NCI-H524 treated with DMSO at 0.1 percent for 48 hours (cell line): Measurements from ENCODE around the gene GABRA1.

ENCODE experiments used
- DNase-seq: peaks from one replicate; lab custom pipeline; 2025; lab: John Stamatoyannopoulos, UW

The GABRA1 gene

DNA sequence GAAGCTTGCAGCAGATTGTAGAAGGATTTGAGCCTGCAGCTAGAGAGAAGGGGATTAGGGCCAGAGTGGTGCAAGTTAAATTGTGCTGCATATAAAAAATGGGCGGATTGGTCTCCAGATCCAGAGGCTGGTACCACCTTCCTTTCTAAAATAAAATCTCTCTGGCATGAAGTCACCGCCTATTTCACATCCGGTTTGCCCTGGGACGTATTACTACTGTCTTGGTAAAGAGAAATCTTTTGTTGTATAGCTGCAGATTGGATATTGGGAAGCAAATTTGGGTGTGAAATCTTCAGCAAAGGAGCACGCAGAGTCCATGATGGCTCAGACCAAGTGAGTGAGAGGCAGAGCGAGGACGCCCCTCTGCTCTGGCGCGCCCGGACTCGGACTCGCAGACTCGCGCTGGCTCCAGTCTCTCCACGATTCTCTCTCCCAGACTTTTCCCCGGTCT, at the start of gene GABRA1:
Gene GABRA1, plus strand, starts transcription at position 180 of the 451 bp plus-strand sequence. CDS start 2,691 bp downstream, outside the sequence.
- peak; percentile 55 for DNase-seq

DNA sequence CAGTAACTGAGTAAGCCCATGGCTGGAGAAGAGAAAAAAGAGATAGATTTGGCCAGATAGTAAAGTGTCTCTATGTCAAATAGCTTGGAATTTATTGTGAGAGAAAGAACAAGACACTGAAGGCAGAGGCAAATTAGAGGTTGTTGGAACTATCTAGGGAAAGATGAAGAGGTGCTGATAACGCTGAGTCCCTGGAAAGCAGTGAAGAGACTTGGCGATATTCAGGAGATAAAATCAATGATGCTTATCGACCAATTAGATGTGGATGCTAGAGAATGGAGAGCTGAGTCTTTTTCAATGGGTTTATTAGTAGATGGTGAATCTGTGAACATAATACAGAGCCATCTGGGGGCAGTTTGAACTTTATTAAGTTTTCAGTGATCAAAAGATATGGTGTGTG, 48.6 kb upstream of the GABRA1 start:
- no peak for DNase-seq

DNA sequence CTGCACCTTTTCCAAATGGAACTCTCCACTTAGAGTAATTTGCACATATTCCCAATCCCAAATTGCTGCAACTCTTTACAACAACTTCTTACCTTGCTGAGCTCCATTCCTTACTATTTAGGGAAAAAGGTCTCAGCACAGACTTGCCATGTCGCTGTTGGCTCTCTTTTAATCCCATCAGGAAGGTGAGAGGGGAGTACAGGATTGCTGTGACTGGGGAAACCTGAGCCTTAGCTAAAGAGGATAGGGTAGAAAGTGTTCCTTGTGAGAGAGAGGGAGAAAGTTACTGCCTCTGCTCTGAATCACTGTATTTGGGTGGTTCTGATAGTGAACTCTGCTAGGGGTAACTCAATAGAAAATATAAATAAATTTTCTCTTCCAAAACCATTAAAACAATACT, 43.7 kb upstream of the GABRA1 start:
- no peak for DNase-seq

DNA sequence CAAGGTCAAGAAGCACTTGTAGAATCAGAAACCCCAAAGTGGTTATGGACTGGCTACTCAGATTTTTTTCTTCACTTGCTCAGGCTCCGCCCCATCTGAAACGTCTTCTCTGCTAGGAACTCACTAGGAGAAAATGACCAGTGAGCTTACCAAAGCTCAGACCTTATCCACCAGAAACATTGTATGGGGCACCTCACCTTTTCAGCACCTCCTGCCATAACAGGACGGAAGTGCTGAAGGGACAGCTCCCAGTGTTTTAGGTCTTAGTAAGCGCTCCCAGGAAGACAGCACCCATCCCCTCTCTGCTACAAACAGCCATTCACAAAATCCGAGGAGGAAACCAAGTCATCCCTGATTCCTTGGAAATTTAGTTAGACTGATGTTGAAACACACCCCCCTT, 1.2 kb upstream of the GABRA1 start:
- DNase-seq, result no peak

DNA sequence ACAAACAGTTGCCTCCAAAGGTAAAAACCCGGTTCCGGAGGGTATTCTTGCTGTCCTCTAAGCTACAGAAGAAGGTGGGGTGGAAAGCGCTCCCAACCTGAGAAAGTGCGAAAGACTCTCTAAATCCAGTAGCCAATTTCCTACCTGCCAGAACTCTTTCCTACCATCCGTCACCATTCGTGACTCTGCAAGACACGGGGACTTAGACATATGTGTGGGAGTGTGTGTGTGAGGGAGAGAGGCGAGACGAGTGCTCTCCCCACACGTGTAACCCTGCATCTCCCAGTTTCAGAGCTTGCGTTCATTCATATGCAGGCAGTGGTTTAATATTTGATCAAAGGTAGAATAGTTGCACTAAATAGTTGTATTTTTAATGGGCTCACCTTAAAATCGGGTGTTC, 473 bp upstream of the GABRA1 start:
- DNase-seq, result no peak

DNA sequence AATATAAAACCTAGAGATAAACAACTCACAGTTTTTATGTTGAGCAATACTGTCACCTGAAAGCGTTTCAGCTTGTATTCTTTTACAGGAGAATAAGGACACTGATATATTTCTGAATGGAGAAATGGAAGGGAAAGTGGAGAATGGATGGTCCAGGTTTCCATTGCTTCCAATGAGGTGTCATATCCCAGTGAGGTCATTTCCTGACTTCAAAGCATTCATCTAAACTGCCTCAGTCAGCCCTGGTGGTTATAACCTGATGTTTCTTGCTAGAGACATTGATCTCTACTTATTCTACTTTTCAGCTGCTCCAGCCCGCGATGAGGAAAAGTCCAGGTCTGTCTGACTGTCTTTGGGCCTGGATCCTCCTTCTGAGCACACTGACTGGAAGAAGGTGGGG, 2.6 kb downstream of the GABRA1 start:
- no peak for DNase-seq

DNA sequence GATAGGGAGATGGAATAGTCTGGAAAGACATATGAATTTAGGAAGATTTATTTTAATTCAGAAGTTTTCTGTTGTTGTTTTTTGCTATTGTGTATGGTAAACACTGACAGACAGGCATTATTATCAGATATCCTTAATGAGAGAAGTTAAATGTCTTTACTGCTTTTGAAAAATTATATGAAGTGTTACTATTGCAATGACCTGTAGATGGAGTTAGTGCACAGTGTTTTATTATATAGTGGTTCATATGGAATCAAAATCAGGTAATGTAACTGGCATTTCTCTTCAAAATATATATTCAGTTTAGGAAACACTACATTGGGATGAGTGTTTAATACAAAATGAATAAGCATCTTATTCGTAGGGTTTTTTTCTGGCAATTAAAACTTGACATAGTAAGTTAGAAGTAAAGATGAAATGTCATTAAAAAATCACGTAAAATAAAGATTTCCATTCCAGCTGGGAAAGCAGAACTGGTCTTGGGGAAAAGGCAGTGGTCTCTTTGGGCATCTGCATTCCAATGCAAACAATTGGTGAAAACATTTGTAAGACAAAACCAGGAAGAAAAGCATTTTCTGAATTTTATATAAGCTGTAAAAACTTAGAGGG, 3.9 kb downstream of the GABRA1 start:
- no peak for DNase-seq

DNA sequence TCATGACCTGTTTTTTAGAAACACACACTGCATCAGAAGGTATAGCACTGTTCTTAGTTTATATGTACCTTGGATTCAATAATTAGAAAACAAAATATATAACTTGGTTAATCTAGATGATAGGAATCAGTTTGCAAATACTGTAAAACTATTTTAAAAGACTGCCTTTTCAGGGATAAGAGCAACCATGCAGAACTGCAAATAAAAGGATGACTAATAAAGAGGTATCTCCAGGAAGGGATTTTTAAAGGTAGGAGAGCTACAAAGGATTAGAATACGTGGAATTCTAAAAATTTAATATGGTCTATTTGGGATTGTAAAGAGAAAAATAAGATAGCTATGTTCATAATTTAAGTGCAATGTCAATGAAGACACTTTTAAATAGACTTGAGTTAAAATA, 9.4 kb downstream of the GABRA1 start:
- no peak for DNase-seq

DNA sequence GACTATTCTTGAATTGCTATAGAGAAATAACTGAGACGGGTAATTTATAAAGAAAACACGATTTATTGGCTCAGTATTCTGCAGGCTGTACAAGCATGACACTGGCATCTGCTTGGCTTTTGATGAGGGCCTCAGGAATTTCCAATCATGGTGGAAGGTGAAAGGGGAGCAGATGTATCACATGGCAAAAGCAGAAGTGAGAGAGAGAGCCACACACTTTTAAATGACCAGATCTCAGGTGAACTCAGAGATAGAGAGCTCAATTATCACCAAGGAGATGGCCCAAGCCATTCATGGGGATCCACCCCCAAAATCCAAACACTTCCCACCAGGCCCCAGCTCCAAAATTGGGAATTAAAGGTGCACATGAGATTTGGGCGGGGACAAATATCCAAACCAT, 15.3 kb downstream of the GABRA1 start:
- DNase-seq, result no peak

DNA sequence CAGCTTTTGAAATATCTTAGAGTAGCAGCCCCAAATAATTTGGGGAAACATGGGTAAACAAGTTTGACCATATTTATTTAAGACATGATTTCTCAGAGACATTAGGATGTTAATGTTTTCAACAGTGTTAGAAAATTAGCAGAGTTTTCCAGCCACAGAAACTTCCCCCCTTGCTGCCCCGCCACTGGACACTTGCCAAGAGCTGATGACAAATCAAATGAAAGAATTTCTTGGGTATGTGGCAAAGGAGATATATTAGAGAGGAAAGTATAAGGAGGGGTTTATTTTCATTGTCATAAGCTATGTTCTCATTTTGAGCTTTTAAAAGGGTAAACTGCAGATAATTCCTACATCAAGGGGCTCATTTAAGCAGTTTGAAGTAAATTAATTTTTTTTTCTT, 15.9 kb downstream of the GABRA1 start:
- no peak for DNase-seq

DNA sequence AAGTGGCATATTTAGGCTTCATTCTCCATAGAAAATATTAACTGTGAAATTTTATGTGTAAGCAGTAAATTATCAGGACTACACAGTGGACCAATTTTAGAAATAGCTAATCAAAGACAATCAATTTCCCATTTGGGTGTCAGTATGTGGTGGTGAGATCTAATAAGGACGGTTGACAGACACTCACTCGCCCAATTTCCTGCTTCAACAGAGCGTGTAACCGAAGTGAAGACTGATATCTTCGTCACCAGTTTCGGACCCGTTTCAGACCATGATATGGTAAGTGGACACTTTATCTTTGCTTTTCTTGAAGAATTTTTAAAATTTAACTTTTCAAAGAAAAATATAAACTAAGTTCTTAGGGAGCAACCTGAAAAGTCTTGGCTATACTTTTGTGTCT, 17.6 kb downstream of the GABRA1 start:
- no peak for DNase-seq

DNA sequence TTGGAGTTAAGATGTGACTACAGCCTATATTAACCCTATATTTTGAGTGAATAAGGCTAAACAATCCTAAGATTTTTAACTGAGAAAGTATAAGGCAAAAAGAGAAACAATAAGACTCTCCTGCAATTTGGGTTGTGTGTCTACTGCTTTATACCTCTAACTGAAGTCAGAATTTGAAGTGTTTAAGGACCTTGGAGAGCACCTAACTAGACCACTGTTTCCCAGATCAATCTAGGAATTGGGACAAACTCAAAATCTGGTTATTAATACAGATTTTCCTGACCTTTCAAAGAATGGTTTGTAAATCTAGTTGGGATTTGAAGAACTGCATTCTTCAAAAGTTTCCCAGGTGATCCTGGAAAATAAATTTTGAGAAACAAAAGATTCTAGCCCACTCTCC, 42.1 kb downstream of the GABRA1 start:
- no peak for DNase-seq

DNA sequence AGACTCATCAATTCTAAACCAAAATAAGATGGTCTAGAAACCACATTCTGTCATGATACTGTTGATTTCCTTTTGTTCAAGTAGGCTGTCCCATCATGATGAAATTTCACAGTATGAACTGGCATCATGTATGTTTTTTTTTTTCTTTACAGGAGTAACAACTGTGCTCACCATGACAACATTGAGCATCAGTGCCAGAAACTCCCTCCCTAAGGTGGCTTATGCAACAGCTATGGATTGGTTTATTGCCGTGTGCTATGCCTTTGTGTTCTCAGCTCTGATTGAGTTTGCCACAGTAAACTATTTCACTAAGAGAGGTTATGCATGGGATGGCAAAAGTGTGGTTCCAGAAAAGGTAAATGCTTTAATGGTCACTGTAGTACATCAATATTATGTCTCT, 47.6 kb downstream of the GABRA1 start:
- DNase-seq, result no peak

DNA sequence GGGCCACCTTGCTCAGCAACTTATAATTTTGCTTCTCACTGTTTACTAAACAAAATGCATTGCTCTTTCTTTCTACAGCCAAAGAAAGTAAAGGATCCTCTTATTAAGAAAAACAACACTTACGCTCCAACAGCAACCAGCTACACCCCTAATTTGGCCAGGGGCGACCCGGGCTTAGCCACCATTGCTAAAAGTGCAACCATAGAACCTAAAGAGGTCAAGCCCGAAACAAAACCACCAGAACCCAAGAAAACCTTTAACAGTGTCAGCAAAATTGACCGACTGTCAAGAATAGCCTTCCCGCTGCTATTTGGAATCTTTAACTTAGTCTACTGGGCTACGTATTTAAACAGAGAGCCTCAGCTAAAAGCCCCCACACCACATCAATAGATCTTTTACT, 49.1 kb downstream of the GABRA1 start:
- no peak for DNase-seq

DNA sequence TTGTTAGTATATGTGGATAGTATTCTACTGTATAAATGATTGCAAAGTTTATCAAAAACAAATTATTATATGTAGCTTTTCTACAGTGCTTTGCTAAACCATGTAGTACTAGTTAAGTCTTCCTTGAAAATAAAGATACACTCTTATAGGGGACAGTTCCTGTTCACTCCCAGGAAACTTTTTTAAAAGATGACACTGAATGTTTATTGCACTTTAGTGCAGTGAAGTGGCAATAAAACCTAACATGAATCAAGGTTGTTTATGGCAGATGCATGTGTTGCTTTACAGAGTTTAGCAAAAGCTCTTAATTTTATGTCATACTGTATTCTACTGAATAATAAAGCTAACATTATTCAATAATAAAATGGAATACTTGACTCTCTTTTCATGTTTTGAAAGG, 51.7 kb downstream of the GABRA1 start:
- DNase-seq, result no peak

DNA sequence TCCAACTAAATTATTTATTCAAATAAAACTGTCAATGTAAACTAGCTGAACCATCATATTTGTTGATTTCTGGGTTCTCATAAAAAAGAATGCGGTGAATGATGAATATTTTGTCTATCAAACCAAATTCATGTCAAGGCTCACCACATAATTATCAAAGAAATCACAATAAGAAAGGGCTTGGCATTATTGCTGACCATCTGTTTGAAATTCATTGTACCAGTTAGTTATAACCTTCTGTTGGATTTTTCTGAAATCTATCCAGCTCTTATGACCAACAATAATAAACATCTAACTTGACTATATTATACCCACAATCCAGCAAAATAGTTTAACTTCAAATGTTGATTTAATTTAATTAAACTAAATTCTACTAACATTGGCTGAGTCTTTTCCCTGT, 53.1 kb downstream of the GABRA1 start:
- DNase-seq, result no peak

DNA sequence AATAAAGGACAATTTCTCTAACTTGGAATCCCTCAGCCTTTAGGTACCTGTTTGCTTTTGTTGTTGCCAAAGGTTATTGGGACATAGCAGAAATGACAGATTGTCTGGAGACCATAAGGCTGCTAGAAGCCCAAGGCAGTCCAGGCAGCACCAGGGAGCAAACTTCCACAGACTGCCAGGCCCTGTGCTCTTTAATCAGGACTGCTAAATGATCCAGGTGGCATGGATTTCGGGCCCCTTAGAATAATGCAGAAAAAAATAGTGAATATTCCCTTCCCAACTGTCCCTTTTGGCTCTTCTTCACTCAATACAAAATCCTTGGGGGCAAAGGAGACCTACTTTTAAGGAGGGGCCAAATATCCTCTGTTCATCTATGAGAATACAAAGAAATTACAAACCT, 73.9 kb downstream of the GABRA1 start:
- no peak for DNase-seq

DNA sequence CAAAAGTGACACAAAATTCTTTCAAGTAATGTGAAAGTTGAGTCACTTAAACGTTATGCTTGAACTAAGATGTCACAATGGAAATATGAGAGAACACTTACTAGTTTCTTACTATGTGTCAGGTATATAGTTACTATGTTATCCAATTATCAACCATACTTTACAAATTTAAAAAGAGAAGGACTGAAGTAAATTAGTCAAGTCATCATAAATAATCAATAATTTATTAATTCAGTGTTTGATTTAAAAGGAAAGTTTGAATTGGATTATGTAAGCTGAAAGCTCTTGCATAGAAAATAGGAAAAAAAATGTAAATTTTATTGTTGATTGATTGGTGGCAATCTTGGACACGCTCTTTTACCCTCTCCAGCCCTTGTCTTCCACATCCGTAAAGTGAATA, 76.3 kb downstream of the GABRA1 start:
- DNase-seq, result no peak

DNA sequence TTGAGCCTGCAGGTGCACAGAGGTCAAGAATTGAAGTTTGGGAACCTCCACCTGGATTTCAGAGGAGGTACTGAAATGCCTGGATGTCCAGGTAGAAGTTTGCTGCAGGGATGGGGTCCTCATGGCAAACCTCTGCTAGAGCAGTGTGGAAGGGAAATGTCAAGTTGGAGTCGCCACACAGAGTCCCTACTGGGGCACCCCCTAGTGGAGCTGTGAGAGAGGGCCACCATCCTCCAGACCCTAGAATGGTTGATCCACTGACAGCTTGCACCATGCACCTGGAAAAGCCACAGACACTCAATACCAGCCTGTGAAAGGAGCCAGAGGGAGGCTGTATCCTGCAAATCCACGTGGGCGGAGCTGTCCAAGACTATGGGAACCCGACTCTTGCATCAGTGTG, 78.0 kb downstream of the GABRA1 start:
- DNase-seq, result no peak

DNA sequence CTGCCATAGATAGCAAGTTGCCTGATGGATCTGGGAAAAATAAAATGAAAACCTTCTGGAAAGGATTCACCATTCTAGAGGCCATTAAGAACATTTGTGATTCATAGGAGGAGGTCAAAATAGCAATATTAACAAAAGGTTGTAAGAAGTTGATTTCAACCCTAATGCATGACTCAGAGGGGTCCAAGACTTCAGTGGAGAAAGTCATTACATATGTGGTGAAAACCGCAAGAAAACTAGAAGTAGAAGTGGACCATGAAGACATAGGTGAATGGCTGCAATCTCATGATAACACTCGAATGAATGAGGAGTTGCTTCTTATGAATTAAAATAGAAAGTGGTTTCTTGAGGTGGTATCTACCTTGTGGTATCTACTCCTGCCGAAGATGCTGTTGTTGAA, 86.6 kb downstream of the GABRA1 start:
- no peak for DNase-seq

DNA sequence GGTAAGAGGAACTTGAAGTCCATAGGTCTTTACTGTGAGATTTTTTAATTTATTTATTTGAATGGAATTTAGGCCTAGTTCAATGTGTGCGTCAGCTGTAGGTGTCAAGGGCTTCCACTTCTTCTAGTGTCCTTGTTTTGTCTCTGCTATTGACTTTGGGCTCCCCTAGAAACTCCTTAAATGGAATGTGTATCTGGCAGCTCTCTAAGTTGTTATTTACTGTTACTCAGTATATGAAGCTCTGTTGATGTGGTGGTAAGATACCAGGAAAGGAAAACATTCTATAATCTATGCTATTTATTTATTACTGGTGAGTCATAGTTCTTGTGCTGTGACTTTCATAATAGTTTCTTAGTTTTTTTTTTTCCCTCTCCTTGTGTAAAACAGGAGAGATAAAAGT, 97.1 kb downstream of the GABRA1 start:
- DNase-seq, result no peak

DNA sequence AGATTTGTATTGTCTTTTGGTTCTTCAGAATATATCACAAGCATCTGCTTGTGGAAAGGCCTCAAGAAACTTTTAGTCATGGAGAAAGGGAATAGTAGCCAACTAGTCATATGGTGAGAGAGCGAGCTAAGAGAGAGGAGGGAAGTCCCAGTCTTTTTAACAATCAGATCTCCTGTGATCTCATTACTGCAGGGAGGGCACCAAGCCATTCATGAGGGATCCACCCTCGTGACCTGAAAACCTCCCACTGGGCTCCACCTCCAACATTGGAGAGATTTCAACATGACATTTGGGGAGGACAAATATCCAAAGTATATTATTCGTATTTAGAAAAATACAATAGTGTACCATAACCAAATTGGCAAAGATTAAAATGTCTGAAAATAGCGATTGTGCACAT, 99.0 kb downstream of the GABRA1 start:
- no peak for DNase-seq
